CD4-positive, alpha-beta T cell (primary cell): ENCODE data around the gene MKLN1. TPM values are rescaled to one million over a fixed set of nuclear protein-coding genes. Genes with fewer than 3 reads are reported as not detected.

ENCODE experiments used
- ATAC-seq: fragments of 200-7000 bp; cut with Tn5 transposase; one replicate; pipeline ENCODE4 v1.10.0; 2022; ENCODE audit warnings: mild to moderate bottlenecking; ENCODE audit not compliant: poor library complexity
- CTCF ChIA-PET: fragments of 350-600 bp; sonication (Branson Sonifier 250); formaldehyde crosslinking; loops from one replicate; lab custom pipeline; 2021; ENCODE audit warnings: antibody characterized with exemption, inconsistent platforms; lab: Charles Lee
- POLR2A ChIA-PET: fragments of 350-600 bp; sonication (Branson Sonifier 250); formaldehyde crosslinking; loops from one replicate; lab custom pipeline; 2021; ENCODE audit warnings: antibody characterized with exemption, inconsistent platforms; lab: Charles Lee
- DNase-seq, 14 experiments: peaks; one replicate each; pipeline ENCODE4 v3.0.0-alpha.2; 2013 to 2020; ENCODE audit warnings: mixed read lengths in 2 of 14
- H3K27ac ChIP-seq, 2 donors: one replicate each; pipeline versions ENCODE4 v1.5.1 to v1.7.0; 2013; ENCODE audit warnings: low read length in 2 of 2, low read depth in 1 of 2, mild to moderate bottlenecking in 1 of 2
- H3K27me3 ChIP-seq, 2 experiments: 1 replicate in 1 of 2; 2 replicates in 1 of 2; pipeline versions ENCODE4 v1.6.1 to v1.7.0; 2013; ENCODE audit warnings: low read length in 2 of 2, control low read depth in 1 of 2, mild to moderate bottlenecking in 1 of 2, moderate library complexity in 1 of 2; ENCODE audit not compliant: insufficient read depth in 2 of 2, control insufficient read depth in 1 of 2
- H3K36me3 ChIP-seq: one replicate; pipeline ENCODE4 v1.6.1; 2013; ENCODE audit warnings: low read length, control low read depth; ENCODE audit not compliant: insufficient read depth
- H3K4me1 ChIP-seq: one replicate; pipeline ENCODE4 v1.6.1; 2013; ENCODE audit warnings: low read length, control low read depth; ENCODE audit not compliant: insufficient read depth
- H3K4me3 ChIP-seq: one replicate; pipeline ENCODE4 v1.5.1; 2013; ENCODE audit warnings: mild to moderate bottlenecking, low read length, moderate library complexity
- H3K9me3 ChIP-seq, 2 experiments: 1 replicate in 1 of 2; 2 replicates in 1 of 2; pipeline versions ENCODE4 v1.6.1 to v1.7.0; 2013; ENCODE audit warnings: low read length in 2 of 2, mild to moderate bottlenecking in 2 of 2, control low read depth in 1 of 2, moderate library complexity in 1 of 2; ENCODE audit not compliant: control insufficient read depth in 1 of 2, insufficient read depth in 1 of 2
- H3K27ac Mint-ChIP-seq: one replicate; pipeline ENCODE4 v1.8.0; 2020; ENCODE audit warnings: mixed read lengths
- H3K27me3 Mint-ChIP-seq: one replicate; pipeline ENCODE4 v1.8.0; 2021; ENCODE audit warnings: mixed read lengths
- H3K36me3 Mint-ChIP-seq: one replicate; pipeline ENCODE4 v1.8.0; 2021; ENCODE audit warnings: low read depth, mixed read lengths
- H3K4me1 Mint-ChIP-seq: one replicate; pipeline ENCODE4 v1.8.0; 2021; ENCODE audit warnings: low read depth, mixed read lengths
- H3K4me3 Mint-ChIP-seq: one replicate; pipeline ENCODE4 v1.8.0; 2020; ENCODE audit warnings: mild to moderate bottlenecking, mixed read lengths
- H3K9me3 Mint-ChIP-seq: one replicate; pipeline ENCODE4 v1.8.0; 2020; ENCODE audit warnings: mixed read lengths
- CTCF ChIP-seq: fragments of 200-600 bp; IDR thresholded peaks from one replicate; pipeline ENCODE4 v1.8.0; 2022; ENCODE audit warnings: antibody characterized with exemption, mild to moderate bottlenecking
- intact Hi-C, 2 experiments: fragments of 100-400 bp; cut with DNase I in 1 of 2; cut with micrococcal nuclease in 1 of 2; formaldehyde crosslinking; loops; one replicate each; pipeline versions ENCODE4 v1.15.1 to v1.9.0; 2023 to 2025; cut with DNase I, micrococcal nuclease
- total RNA-seq, 174 experiments: library from RNA in 2 of 174; stranded (reverse) in 2 of 174; gene quantifications; one replicate each; pipeline ENCODE4 v1.2.3 and lab custom pipeline; 2021 to 2026

The MKLN1 gene
- total RNA-seq, 2 experiments from 2014 or later = 47.2 to 53.7 TPM

GRCh38 chr7:131517218-131517923 lies 189.7 kb downstream of the MKLN1 start:
- POLR2A ChIA-PET = no interaction called here
- CTCF ChIA-PET = no interaction called here
- Mint-ChIP-seq H3K27ac (no peak overlapping the region), H3K36me3 (no peaks in the 10 kb centered on the region), H3K4me3 (no peak overlapping the region), H3K27me3 (peaks cover 8% of the 10 kb centered on the region), H3K4me1 (peaks cover 11% of the 10 kb centered on the region), H3K9me3 (no peaks in the 10 kb centered on the region)
- intact Hi-C loops = no loop called here
- H3K27me3 ChIP-seq = no peaks in the 10 kb centered on the region
- no peak overlapping the region for H3K27ac ChIP-seq
- H3K4me1 ChIP-seq = peaks cover 10% of the 10 kb centered on the region
- no peak overlapping the region for H3K4me3 ChIP-seq
- H3K9me3 ChIP-seq = no peaks in the 10 kb centered on the region
- TF ChIP-seq CTCF = no peak
- DNase-seq (no peak), ATAC-seq (no peak)
- no peaks in the 10 kb centered on the region for H3K36me3 ChIP-seq

- H3K9me3 Mint-ChIP-seq = no peaks in the 10 kb centered on the region
- peaks cover under 1% of the 10 kb centered on the region for H3K27me3 Mint-ChIP-seq
- Histone ChIP-seq H3K36me3 (no peaks in the 10 kb centered on the region), H3K27ac (no peak overlapping the region), H3K9me3 (no peaks in the 10 kb centered on the region), H3K4me1 (peaks cover 7% of the 10 kb centered on the region), H3K4me3 (no peak overlapping the region), H3K27me3 (no peaks in the 10 kb centered on the region)
- H3K36me3 Mint-ChIP-seq = no peaks in the 10 kb centered on the region
- no peak for DNase-seq
- H3K4me1 Mint-ChIP-seq = peaks cover 12% of the 10 kb centered on the region
- CTCF ChIA-PET = no interaction called here
- TF ChIP-seq CTCF = no peak
- POLR2A ChIA-PET = no interaction called here
- H3K27ac Mint-ChIP-seq = no peak overlapping the region
- ATAC-seq = no peak
- intact Hi-C loops = no loop called here
- H3K4me3 Mint-ChIP-seq = no peak overlapping the region
Measured at GRCh38 chr7:131518626-131519025, 190.9 kb downstream of the MKLN1 start.

GRCh38 chr7:131521651-131522163 lies 194.0 kb downstream of the MKLN1 start:
- peaks cover 4% of the 10 kb centered on the region for H3K4me1 ChIP-seq
- intact Hi-C loops = no loop called here
- no peak for ATAC-seq
- no peaks in the 10 kb centered on the region for H3K36me3 Mint-ChIP-seq
- ChIA-PET POLR2A (no interaction called here), CTCF (no interaction called here)
- H3K27ac Mint-ChIP-seq = no peak overlapping the region
- no peaks in the 10 kb centered on the region for H3K9me3 ChIP-seq
- peaks cover 10% of the 10 kb centered on the region for H3K4me1 Mint-ChIP-seq
- H3K36me3 ChIP-seq = no peaks in the 10 kb centered on the region
- H3K4me3 Mint-ChIP-seq = no peak overlapping the region
- DNase-seq = no peak
- H3K4me3 ChIP-seq = no peak overlapping the region
- peaks cover 4% of the 10 kb centered on the region for H3K27me3 Mint-ChIP-seq
- no peak overlapping the region for H3K27ac ChIP-seq
- TF ChIP-seq CTCF = no peak
- H3K27me3 ChIP-seq = no peaks in the 10 kb centered on the region
- no peaks in the 10 kb centered on the region for H3K9me3 Mint-ChIP-seq
